NT2/D1 (cell line): ENCODE measurements around the gene TMEM51.

Experiments
- SUZ12 ChIP-seq: IDR thresholded peaks from 2 replicates; pipeline ENCODE4 v1.6.1; 2011; ENCODE audit not compliant: insufficient read length, insufficient read depth; ENCODE audit errors: extremely low read depth
- YY1 ChIP-seq: IDR thresholded peaks from 2 replicates; pipeline ENCODE4 v1.6.1; 2011; ENCODE audit not compliant: insufficient read length, insufficient read depth
- ZNF274 ChIP-seq: IDR thresholded peaks from 2 replicates; pipeline ENCODE4 v1.6.1; 2011; ENCODE audit warnings: mild to moderate bottlenecking, low read depth, low read length

DNA sequence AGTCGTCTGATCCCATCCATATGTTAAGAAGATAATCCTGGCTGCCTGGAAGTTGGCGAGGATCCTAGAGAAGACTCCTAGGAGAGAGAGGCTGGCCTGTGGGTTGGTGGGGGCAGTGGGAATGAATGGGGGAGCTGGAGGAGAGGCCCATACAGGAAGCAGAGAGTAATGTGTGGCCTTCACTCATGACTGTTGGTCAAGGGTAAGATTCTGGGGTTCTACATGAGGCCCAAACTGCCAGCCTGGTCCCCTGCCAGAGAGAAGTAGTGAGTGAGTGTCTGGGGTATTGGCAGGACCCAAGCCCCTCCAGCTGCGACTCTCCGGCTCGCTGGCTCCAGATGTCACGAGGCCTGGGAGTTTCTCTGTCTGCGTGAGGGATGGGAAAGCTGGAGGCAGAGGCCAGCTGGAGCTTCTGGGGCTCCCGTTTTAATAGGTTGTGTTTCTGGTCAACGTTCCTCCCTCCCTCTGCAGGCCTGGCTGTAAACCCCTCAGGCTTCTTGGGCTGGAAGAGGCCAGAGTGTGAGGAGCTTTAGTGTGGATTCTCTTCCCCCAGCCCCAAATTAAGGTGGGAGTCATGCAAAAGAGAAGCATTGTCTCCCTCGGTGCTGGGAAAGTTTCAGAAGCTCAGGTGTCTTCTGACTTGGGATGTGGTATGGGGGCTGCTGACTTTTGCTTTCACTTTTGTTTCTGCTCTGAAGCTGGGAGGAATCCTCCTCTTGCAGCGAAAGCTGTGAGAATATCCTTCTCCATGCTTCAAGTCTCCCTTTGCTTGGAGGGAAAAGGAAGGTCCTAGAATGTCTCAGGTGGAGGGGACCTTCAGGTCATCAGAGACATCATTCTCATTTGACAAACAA is 2.6 kb downstream of the TMEM51 start:
- TF ChIP-seq YY1 (no peak), ZNF274 (no peak), SUZ12 (no peak)
